HEK293 (cell line): Measurements from ENCODE around the gene PTPN11.

ENCODE experiments used
- MZF1 ChIP-seq: fragments of 450-650 bp; formaldehyde crosslinking; IDR thresholded peaks from 2 replicates; pipeline ENCODE4 v1.5.1; 2017; ENCODE audit warnings: missing biosample characterization, missing genetic modification characterization, borderline replicate concordance
- RBAK ChIP-seq: fragments of 450-650 bp; formaldehyde crosslinking; IDR thresholded peaks from 2 replicates; pipeline ENCODE4 v1.5.1; 2016; ENCODE audit warnings: missing biosample characterization, missing genetic modification characterization
- SP3 ChIP-seq: fragments of 450-650 bp; formaldehyde crosslinking; IDR thresholded peaks from 2 replicates; pipeline ENCODE4 v1.5.1; 2016; ENCODE audit warnings: missing biosample characterization, missing genetic modification characterization
- ZFHX2 ChIP-seq: fragments of 450-650 bp; formaldehyde crosslinking; conservative IDR thresholded peaks from 2 replicates; pipeline ENCODE4 v1.5.1; 2016; ENCODE audit warnings: missing biosample characterization, missing genetic modification characterization
- ZNF10 ChIP-seq: fragments of 450-650 bp; formaldehyde crosslinking; IDR thresholded peaks from 2 replicates; pipeline ENCODE4 v1.5.1; 2017; ENCODE audit warnings: missing biosample characterization, missing genetic modification characterization
- ZNF16 ChIP-seq: fragments of 450-650 bp; formaldehyde crosslinking; IDR thresholded peaks from 2 replicates; pipeline ENCODE4 v1.5.1; 2016; ENCODE audit warnings: low read depth, missing biosample characterization, missing genetic modification characterization
- ZNF175 ChIP-seq: fragments of 450-650 bp; formaldehyde crosslinking; IDR thresholded peaks from 2 replicates; pipeline ENCODE4 v1.5.1; 2016; ENCODE audit warnings: missing biosample characterization, missing genetic modification characterization
- ZNF214 ChIP-seq: fragments of 450-650 bp; formaldehyde crosslinking; IDR thresholded peaks from 2 replicates; pipeline ENCODE4 v1.5.1; 2017; ENCODE audit warnings: missing biosample characterization, mild to moderate bottlenecking, missing genetic modification characterization, borderline replicate concordance
- ZNF221 ChIP-seq: fragments of 450-650 bp; formaldehyde crosslinking; IDR thresholded peaks from 2 replicates; pipeline ENCODE4 v1.5.1; 2017; ENCODE audit warnings: missing biosample characterization, missing genetic modification characterization, borderline replicate concordance
- ZNF266 ChIP-seq: fragments of 450-650 bp; formaldehyde crosslinking; IDR thresholded peaks from 2 replicates; pipeline ENCODE4 v1.5.1; 2016; ENCODE audit warnings: missing biosample characterization, missing genetic modification characterization, low read depth
- ZNF302 ChIP-seq: fragments of 450-650 bp; formaldehyde crosslinking; IDR thresholded peaks from 2 replicates; pipeline ENCODE4 v1.5.1; 2016; ENCODE audit warnings: missing biosample characterization, missing genetic modification characterization, low read depth
- ZNF501 ChIP-seq: fragments of 450-650 bp; formaldehyde crosslinking; IDR thresholded peaks from 2 replicates; pipeline ENCODE4 v1.5.1; 2016; ENCODE audit warnings: missing biosample characterization, missing genetic modification characterization
- ZNF561 ChIP-seq: fragments of 450-650 bp; IDR thresholded peaks from 2 replicates; pipeline ENCODE4 v1.5.1; 2018; ENCODE audit warnings: missing biosample characterization, missing genetic modification characterization, borderline replicate concordance
- ZNF626 ChIP-seq: fragments of 450-650 bp; sonication (Bioruptor Pico); formaldehyde crosslinking; IDR thresholded peaks from 2 replicates; pipeline ENCODE4 v1.5.1; 2018; ENCODE audit warnings: missing biosample characterization, missing genetic modification characterization, inconsistent platforms
- ZNF658 ChIP-seq: fragments of 450-650 bp; formaldehyde crosslinking; IDR thresholded peaks from 2 replicates; pipeline ENCODE4; 2016; ENCODE audit warnings: missing biosample characterization, missing genetic modification characterization
- ZNF76 ChIP-seq: fragments of 450-650 bp; formaldehyde crosslinking; IDR thresholded peaks from 2 replicates; pipeline ENCODE4; 2016; ENCODE audit warnings: low read depth, missing biosample characterization, missing genetic modification characterization, borderline replicate concordance
- ZNF830 ChIP-seq: fragments of 450-650 bp; IDR thresholded peaks from 2 replicates; pipeline ENCODE4 v1.5.0; 2018; ENCODE audit warnings: missing biosample characterization, missing genetic modification characterization, low read depth, mild to moderate bottlenecking, moderate library complexity
- ZNF843 ChIP-seq: fragments of 450-650 bp; formaldehyde crosslinking; IDR thresholded peaks from 2 replicates; pipeline ENCODE4 v1.5.1; 2016; ENCODE audit warnings: missing biosample characterization, missing genetic modification characterization
- TF ChIP-seq, protein P1 (sequence below): fragments of 450-650 bp; formaldehyde crosslinking; IDR thresholded peaks from 2 replicates; pipeline ENCODE4 v1.5.1; 2016; ENCODE audit warnings: missing biosample characterization, missing genetic modification characterization, borderline replicate concordance
- TF ChIP-seq, protein P2 (sequence below): fragments of 450-650 bp; formaldehyde crosslinking; IDR thresholded peaks from 2 replicates; pipeline ENCODE4 v1.5.1; 2016; ENCODE audit warnings: missing biosample characterization, missing genetic modification characterization
- TF ChIP-seq, protein P3 (sequence below): fragments of 450-650 bp; formaldehyde crosslinking; IDR thresholded peaks from 2 replicates; pipeline ENCODE4 v1.5.1; 2016; ENCODE audit warnings: missing biosample characterization, missing genetic modification characterization
- TF ChIP-seq, protein P4 (sequence below): fragments of 450-650 bp; formaldehyde crosslinking; IDR thresholded peaks from 2 replicates; pipeline ENCODE4 v1.5.1; 2017; ENCODE audit warnings: missing biosample characterization, missing genetic modification characterization
- TF ChIP-seq, protein P5 (sequence below): fragments of 450-650 bp; formaldehyde crosslinking; IDR thresholded peaks from 2 replicates; pipeline ENCODE4 v1.5.0; 2017; ENCODE audit warnings: missing biosample characterization, missing genetic modification characterization, borderline replicate concordance
- TF ChIP-seq, protein P6 (sequence below): fragments of 450-650 bp; formaldehyde crosslinking; IDR thresholded peaks from 2 replicates; pipeline ENCODE4 v1.5.1; 2016; ENCODE audit warnings: missing biosample characterization, missing genetic modification characterization
- TF ChIP-seq, protein P7 (sequence below): IDR thresholded peaks from 2 replicates; pipeline ENCODE4 v1.6.1; 2011; ENCODE audit warnings: mild to moderate bottlenecking, low read depth, low read length, borderline replicate concordance

Gene PTPN11

DNA sequence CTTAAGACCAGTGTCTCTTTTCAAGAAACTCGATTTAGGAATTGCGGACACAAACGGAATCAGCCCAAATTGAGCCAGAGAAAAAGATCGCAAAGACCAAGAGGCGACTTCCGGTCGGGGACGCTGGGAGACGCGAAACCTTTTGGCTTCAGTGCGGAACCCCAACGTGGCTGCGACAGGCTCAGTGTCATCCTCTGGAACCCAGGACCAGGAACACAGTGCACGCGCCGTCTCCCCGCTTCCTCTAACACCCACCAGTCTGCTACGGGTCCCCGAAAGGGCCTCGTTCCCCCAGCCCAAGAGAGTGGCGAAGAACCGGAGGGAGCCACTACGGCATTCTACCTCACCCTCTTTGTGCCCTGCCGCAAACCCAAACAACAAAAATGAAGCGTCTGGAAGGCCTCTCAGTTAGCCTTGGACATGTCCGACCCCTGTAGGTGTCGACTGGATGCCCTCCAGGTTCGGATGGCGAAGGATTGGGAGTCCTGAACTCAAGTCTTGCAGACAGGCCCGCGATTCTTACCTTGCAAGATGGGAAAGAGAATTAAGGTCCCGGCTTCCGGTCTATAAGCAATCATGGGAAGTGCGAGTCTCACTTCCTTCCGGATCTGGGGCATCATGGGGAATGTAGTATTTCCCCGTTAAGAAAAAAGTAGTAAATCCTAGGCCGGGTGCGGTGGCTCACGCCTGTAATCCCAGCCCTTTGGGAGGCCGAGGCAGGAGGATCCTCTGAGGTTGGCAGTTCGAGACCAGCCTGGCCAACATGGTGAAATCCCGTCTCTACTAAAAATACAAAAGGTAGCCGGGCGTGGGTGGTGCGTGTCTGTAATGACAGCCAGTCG, 9.5 kb upstream of the PTPN11 start, which contains the start of gene RPL6 (continued):
- TF ChIP-seq, protein P1, sequence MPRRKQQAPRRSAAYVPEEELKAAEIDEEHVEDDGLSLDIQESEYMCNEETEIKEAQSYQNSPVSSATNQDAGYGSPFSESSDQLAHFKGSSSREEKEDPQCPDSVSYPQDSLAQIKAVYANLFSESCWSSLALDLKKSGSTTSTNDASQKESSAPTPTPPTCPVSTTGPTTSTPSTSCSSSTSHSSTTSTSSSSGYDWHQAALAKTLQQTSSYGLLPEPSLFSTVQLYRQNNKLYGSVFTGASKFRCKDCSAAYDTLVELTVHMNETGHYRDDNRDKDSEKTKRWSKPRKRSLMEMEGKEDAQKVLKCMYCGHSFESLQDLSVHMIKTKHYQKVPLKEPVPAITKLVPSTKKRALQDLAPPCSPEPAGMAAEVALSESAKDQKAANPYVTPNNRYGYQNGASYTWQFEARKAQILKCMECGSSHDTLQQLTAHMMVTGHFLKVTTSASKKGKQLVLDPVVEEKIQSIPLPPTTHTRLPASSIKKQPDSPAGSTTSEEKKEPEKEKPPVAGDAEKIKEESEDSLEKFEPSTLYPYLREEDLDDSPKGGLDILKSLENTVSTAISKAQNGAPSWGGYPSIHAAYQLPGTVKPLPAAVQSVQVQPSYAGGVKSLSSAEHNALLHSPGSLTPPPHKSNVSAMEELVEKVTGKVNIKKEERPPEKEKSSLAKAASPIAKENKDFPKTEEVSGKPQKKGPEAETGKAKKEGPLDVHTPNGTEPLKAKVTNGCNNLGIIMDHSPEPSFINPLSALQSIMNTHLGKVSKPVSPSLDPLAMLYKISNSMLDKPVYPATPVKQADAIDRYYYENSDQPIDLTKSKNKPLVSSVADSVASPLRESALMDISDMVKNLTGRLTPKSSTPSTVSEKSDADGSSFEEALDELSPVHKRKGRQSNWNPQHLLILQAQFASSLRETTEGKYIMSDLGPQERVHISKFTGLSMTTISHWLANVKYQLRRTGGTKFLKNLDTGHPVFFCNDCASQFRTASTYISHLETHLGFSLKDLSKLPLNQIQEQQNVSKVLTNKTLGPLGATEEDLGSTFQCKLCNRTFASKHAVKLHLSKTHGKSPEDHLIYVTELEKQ: no peak
- TF ChIP-seq, protein P2, sequence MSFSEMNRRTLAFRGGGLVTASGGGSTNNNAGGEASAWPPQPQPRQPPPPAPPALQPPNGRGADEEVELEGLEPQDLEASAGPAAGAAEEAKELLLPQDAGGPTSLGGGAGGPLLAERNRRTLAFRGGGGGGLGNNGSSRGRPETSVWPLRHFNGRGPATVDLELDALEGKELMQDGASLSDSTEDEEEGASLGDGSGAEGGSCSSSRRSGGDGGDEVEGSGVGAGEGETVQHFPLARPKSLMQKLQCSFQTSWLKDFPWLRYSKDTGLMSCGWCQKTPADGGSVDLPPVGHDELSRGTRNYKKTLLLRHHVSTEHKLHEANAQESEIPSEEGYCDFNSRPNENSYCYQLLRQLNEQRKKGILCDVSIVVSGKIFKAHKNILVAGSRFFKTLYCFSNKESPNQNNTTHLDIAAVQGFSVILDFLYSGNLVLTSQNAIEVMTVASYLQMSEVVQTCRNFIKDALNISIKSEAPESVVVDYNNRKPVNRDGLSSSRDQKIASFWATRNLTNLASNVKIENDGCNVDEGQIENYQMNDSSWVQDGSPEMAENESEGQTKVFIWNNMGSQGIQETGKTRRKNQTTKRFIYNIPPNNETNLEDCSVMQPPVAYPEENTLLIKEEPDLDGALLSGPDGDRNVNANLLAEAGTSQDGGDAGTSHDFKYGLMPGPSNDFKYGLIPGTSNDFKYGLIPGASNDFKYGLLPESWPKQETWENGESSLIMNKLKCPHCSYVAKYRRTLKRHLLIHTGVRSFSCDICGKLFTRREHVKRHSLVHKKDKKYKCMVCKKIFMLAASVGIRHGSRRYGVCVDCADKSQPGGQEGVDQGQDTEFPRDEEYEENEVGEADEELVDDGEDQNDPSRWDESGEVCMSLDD (tag by site-specific recombination): peak; percentile 58
- TF ChIP-seq ZNF266 (tag by site-specific recombination) (no peak), ZNF175 (tag by site-specific recombination) (no peak), ZNF302 (tag by site-specific recombination) (no peak), ZNF221 (tag by site-specific recombination) (no peak), ZNF16 (tag by site-specific recombination) (no peak), ZNF501 (tag by site-specific recombination) (peak; percentile 93), ZNF843 (tag by site-specific recombination) (0 out of 2 replicates have a peak, but pooled peaks have one; percentile 54), ZNF10 (tag by site-specific recombination) (no peak), ZNF830 (tag by site-specific recombination) (no peak), ZNF561 (peak; percentile 92; the same call in 1 of the 2 replicates), SP3 (tag by site-specific recombination) (peak; percentile 55; the same call in 1 of the 2 replicates), ZNF626 (tag by site-specific recombination) (no peak), ZNF214 (tag by site-specific recombination) (no peak), ZFHX2 (tag by site-specific recombination) (no peak; the same call in 1 of the 2 replicates), RBAK (tag by site-specific recombination) (no peak), ZNF658 (tag by site-specific recombination) (no peak), ZNF76 (tag by site-specific recombination) (peak; percentile 94), MZF1 (no peak)
- TF ChIP-seq, protein P3, sequence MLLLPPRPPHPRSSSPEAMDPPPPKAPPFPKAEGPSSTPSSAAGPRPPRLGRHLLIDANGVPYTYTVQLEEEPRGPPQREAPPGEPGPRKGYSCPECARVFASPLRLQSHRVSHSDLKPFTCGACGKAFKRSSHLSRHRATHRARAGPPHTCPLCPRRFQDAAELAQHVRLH (tag by site-specific recombination): peak; percentile 93
- TF ChIP-seq, protein P4, sequence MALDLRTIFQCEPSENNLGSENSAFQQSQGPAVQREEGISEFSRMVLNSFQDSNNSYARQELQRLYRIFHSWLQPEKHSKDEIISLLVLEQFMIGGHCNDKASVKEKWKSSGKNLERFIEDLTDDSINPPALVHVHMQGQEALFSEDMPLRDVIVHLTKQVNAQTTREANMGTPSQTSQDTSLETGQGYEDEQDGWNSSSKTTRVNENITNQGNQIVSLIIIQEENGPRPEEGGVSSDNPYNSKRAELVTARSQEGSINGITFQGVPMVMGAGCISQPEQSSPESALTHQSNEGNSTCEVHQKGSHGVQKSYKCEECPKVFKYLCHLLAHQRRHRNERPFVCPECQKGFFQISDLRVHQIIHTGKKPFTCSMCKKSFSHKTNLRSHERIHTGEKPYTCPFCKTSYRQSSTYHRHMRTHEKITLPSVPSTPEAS (tag by site-specific recombination): no peak
- TF ChIP-seq, protein P5, sequence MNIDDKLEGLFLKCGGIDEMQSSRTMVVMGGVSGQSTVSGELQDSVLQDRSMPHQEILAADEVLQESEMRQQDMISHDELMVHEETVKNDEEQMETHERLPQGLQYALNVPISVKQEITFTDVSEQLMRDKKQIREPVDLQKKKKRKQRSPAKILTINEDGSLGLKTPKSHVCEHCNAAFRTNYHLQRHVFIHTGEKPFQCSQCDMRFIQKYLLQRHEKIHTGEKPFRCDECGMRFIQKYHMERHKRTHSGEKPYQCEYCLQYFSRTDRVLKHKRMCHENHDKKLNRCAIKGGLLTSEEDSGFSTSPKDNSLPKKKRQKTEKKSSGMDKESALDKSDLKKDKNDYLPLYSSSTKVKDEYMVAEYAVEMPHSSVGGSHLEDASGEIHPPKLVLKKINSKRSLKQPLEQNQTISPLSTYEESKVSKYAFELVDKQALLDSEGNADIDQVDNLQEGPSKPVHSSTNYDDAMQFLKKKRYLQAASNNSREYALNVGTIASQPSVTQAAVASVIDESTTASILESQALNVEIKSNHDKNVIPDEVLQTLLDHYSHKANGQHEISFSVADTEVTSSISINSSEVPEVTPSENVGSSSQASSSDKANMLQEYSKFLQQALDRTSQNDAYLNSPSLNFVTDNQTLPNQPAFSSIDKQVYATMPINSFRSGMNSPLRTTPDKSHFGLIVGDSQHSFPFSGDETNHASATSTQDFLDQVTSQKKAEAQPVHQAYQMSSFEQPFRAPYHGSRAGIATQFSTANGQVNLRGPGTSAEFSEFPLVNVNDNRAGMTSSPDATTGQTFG (tag by site-specific recombination): no peak
- TF ChIP-seq, protein P6, sequence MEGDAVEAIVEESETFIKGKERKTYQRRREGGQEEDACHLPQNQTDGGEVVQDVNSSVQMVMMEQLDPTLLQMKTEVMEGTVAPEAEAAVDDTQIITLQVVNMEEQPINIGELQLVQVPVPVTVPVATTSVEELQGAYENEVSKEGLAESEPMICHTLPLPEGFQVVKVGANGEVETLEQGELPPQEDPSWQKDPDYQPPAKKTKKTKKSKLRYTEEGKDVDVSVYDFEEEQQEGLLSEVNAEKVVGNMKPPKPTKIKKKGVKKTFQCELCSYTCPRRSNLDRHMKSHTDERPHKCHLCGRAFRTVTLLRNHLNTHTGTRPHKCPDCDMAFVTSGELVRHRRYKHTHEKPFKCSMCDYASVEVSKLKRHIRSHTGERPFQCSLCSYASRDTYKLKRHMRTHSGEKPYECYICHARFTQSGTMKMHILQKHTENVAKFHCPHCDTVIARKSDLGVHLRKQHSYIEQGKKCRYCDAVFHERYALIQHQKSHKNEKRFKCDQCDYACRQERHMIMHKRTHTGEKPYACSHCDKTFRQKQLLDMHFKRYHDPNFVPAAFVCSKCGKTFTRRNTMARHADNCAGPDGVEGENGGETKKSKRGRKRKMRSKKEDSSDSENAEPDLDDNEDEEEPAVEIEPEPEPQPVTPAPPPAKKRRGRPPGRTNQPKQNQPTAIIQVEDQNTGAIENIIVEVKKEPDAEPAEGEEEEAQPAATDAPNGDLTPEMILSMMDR (tag by site-specific recombination): peak; percentile 16; the same call in 1 of the 2 replicates
- TF ChIP-seq, protein P7, sequence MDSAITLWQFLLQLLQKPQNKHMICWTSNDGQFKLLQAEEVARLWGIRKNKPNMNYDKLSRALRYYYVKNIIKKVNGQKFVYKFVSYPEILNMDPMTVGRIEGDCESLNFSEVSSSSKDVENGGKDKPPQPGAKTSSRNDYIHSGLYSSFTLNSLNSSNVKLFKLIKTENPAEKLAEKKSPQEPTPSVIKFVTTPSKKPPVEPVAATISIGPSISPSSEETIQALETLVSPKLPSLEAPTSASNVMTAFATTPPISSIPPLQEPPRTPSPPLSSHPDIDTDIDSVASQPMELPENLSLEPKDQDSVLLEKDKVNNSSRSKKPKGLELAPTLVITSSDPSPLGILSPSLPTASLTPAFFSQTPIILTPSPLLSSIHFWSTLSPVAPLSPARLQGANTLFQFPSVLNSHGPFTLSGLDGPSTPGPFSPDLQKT: no peak
